GM19328 (cell line): ENCODE data around the gene PALLD.
A peak's percentile ranks its signal among the peaks of the same experiment; 100 is the strongest.

Source experiments
- ATAC-seq: cut with Tn5 transposase; IDR thresholded peaks from one replicate; pipeline ENCODE4 v1.9.1; 2021; ENCODE audit warnings: mild to moderate bottlenecking, moderate library complexity; ENCODE audit not compliant: unreplicated experiment

PALLD gene

DNA sequence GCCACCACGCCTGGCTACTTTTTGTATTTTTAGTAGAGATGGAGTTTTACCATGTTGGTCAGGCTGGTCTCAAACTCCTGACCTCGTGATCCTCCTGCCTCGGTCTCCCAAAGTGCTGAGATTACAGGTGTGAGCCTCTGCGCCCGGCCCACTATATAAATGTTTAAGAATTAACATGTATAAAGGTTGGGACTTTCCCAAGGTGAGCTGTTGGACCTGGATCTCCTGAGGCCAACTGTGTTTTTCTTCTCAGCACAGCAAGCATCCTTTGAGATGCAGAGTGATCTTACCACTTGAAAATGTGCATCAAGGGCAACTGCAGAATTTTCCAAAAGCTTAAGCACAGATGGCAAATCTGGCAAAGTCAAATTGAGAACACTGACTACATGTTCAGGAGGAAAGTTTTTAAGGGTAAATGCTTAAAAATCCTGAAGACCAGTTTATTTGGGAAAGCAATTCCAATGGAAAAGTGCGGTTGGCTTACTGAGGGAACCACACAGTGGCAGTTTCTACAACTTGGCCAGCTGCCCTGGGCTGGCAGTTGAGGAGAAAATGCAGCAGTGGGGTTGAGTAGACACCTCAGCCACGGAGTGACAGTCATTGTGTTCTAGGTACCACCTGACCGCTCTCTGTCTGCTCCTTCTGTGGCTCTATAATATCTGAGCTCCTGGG, 344.3 kb downstream of the PALLD start:
- no peak for ATAC-seq

DNA sequence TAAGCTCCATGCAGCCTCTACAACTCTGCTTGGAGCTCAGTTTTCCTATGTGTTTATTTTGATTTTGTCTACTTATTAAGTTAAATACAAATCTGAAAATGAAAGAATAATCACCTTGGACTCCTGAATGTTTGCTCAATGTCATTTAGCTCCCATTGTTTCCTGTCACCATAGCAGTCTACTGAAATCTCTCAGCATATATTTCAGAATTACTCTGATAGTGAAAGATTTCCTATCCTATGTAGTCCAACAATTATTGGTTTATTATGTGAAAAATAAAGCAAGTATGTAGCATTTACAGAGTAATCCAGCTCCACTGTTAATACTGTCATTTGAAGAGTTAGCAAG, 344.8 kb downstream of the PALLD start:
- no peak for ATAC-seq

DNA sequence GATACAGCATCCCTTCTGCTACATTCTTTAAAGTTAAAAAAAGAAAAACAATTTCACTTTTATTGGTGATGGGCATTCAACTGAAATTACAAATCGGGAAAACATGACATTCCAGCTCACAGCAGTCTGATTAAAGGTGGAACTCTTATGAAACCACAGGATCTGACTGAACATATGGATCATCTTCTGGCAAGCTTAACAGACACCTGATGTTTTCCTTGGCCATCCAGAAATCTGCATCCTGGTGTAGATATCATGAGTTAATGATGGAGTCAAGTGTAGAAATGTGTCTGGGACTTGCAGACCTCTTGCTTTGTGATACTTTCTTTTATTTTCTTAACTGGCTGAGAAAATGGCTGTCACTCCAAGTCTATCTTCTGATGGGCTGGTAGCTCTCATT, 345.3 kb downstream of the PALLD start:
- no peak for ATAC-seq

DNA sequence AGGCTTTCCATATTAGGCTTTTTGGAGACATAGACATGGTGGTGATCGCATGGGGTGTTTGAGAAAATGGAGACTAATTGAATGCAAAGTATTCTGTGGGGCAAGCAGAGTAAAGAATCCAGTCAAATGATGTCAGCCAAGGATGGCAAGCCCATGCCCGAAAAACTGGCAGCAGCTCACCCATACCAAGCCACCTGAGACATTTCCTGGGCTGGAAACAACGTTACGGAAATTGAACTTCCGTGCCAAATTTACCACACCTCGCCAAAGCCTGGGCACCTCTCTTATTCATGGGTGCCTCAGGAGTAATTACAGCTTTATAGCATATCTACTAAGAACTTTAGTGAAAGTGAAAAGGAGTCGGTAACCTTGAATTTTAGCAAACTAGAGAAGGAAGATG, 346.8 kb downstream of the PALLD start:
- no peak for ATAC-seq

DNA sequence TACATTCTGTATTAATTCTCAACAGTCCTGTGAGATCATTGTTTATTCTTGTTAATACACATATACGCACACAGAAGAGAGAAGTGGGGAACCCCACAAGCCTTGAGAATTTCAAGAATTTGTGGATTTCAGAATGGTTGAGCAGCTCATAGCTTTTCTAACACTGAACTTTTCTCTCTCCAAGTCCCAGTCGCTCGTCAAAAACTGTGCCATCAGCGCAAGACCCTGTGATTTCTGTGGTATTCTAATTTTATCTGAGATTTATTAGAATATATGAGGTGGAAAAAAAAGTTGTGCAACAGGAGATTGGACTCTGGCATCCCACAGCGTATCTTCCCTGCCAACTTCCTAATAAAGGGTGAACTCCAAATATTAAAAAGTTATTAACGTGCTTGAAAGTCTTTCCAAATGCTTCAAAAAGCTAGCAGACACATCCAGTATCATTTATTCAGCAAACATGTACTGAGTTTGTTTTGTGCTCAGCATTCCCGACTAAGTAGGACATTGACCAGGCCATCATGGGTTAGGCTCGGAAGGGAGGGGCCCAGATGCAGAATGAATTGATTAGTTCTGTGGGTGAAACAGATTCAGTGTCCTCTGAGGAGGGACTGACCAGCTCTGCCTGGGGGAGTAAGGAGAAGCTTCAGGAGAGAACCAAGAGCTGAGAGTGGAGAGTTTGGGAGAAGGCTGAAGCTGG, 347.6 kb downstream of the PALLD start:
- no peak for ATAC-seq

DNA sequence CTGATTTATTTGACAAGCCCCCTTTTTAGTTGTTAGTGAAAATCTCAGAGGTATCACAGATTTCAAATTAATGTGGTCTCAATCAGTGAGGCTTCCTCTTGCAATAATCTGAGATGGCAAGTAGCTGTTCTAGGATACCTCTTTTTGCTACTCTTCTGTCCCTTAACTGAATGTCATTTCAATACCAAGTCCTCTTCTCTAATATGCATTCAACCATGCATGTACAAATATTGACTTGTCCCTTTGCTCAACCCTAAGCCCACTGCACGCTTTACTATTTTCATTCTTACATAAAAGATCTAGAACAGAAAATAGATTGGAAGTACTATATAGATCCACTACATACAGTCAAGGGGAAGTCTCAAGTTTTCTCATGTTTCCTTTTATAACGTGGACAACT, 349.0 kb downstream of the PALLD start:
- no peak for ATAC-seq

DNA sequence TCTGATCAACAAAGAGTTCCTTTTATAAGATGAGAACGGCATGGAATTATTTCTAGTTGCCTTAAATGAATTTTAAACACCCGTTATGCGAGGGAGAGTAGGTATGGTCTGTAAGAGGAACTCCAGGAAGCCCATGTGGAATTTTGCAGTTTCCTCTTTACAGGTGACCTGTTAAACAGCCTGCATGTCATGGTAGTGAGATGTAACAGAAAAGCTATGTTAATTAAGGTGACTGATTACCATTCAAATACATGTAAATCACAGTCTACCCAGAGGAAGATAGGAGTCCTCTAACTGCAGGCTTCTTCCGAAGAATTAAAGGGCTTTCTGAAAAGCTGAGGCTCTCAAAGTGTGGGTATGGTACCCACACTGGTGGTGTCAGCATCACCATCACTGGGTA, 349.6 kb downstream of the PALLD start:
- no peak for ATAC-seq

DNA sequence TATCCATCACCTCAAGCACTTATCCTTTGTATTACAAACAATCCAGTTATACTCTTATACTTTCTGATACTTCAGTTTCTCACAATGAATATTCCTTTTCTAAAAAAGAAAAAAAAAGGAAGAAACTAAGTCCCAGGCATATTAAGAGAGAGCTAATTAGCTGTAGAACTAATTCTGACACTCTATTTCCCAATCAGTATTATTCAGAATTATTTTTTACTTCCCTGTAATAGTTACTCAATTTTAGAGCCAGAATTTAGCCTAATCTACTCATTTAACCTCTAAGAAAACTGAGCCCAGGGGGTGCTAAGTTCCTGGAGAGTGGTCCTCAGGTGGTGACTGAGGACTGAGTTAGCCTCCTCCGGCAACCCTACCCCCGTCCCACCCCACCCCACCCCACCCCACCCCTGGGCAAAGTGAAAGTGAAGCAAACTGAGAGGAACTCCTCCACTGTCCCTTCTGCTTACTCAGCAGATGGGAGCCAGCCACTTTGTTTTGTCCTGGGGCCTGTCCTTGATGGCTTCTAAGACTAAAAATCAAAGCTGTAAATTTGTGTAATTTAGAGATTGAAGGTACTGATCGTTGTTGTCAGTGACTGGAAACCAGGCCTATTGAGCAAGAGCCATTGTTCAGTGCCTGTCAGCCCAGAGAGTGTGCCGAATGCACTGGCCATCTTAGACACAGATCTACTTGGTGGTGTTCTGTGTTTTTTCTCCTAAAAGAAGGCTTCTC, 351.1 kb downstream of the PALLD start:
- ATAC-seq: no peak

DNA sequence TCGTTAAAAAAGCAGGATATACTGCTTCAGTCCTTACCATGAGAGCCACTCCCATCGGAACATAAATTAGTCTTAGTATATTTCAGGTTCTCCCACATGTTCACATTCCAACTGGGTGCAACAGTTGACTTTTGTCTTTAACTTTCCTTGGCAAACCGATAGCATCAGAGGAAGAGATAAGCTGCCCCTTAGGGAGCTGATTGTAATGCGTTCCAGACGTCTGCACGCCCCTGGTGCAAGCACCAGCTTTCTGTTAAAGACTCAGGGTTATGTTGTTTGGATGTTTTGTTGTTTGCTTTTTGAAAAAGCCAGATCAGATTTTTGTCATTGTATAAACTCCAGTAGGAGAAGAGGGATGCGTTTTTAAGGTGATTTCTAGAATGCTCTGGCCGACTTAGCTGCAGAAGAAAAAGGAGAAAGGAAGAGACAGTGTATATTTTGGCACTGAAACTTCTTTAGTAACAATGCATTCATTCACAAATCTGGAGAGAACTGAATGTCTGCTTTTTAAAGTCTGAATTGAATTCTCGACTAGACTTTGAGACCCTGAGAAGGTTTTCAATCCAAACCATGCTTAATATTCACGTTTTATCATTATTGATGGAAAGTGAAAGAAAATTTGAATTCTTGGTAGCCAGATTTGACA, 352.3 kb downstream of the PALLD start:
- no peak for ATAC-seq

DNA sequence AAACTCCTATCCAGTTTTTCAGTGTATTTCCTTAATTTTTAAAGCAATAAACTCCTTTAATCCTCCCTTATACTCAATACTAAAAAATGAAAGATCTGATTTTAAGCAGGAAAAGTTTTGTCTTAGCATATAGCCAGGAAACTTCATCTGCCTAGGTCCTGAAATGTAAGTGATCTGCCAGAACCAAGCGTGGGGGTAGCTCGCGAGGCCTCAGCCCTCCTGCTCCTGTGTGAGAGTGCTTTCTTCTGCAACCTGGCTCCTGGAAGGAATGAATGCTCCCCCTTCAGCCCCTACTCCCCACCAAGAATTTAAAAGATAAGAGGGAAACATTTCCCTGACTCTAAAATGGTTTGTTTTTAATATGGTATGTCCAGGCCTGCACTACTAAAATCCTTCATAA, 353.1 kb downstream of the PALLD start:
- no peak for ATAC-seq

DNA sequence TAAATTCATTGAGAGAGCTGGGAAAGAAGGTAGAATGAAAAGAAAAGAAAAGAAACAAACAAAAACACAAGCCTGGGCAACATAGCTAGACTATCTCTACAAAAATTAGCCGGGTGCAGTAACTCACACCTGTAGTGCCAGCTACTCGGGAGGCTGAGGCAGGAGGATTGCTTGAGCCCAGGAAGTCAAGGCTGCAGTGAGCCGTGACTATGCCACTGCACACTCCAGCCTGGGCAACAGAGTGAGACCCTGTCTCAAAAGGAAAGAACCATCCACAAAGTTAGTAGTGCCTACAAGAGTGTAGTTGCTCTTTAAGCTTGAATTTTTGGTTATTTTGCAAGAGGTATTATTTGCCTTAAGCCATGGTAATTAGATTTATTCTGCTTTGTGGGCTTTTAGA, 355.5 kb downstream of the PALLD start:
- no peak for ATAC-seq

DNA sequence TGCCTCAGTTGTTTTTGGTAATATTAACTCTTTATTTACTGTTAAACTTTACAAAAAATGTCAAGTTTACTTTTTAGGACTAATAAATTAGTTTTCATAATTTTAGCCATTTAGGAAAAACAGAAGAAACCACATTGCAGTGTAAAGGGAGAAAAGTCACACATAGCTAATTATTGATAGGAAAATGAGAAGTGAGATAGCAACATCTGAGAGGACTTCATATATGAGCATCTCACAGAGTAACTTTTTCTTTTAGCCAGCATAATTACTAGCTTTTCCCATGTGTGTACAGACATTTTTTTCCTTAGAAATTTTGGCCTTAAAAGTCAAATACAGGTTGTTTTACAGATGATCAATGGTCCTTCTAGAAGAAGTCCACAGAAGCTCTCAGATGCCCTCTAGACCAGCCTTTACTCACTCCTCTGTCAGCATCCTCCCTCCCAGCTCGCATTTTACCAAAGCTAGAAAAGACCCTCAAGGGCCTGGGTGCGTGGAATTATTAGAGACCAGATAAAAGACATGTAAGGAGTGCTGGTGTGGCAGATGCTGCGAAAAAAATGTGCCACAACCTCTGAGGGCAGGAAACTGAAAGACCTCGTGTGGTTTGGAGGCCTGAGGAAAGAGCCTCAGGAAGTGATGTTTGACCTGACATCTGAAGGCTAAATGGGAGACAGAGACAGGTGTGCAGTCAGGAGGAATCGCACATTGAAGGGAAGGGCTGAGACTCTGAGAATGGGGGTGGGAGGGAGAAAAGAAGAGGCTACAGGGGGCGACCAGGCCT, 356.3 kb downstream of the PALLD start:
- ATAC-seq: peak; percentile 47

DNA sequence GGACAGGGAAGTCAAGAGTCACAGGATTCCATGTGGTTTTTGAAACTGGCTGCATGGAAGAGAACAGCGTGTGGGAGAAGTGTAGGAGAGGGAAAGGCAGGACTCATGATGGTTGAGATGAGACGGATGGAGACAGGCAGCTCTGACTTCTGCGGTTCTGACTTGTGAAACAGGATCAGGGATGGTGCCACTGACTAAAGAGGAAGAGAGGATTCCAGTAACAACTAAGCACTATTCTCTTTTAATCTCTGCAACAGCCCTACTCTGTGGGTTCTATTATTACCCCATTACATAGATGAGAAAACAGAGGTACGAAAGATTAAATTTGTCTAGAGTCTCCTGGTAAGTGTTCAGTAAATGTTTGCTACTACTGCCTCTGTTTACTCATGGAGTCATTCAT, 356.9 kb downstream of the PALLD start:
- no peak for ATAC-seq

DNA sequence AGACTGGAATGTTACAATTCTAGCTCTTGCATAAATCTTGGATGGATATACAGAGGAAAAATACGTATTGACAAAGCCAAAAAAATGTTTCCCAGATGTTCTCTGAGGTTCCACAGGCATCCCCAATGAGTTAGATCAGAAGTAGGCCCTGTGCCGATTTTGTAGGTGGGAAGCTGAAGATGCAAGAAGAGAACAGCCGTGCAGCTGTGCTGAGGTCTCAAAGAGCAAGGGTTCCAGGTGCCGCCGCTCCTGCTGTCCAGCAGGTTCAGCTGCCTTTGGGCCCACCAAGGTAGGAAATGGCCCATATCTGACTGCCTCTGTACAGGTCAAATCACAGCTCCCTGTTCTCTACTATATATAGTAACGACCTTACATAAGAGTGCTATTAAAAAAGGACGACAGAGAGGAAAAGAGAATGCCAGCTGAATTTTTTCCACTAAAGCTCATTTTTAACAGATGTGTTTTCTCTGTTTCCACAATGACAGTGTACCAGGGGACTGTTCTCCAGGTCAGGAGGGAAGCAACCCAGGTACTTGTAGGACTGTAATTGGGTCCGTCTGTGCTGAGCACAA, 357.6 kb downstream of the PALLD start:
- no peak for ATAC-seq

DNA sequence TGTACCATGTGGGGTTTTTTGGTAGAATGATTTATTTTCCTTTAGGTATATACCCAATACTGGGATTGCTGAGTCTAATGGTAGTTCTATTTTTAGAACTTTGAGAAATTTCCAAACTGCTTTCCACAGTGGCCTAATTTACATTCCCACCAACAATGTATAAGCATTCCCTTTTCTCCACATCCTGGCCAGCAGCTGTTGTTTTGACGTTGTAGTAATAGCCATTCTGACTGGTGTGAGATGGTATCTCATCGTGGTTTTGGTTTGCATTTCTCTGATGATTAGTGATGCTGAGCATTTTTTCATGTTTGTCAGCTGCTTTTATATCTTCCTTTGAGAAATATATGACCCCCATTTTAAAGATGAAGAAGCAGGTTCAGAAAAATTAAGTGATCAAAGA, 359.5 kb downstream of the PALLD start:
- no peak for ATAC-seq

DNA sequence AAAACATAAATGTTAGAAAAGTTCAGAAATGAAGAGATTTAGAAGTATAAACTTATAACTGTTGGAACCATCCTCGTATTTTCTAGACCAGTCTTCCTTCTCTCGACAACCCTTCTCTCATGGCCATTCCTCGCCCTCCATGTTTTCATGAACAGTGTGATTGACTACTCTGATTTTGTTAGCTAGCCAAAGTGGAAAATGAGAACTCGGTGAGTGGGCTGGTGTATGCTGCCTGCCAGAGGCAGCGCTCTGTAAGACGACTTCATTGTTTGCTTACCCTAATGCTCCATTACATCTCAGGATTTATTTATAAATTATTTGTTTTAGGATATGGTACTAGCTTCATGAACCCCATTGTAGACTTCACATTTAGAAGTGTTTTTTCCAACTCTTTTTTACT, 360.2 kb downstream of the PALLD start:
- ATAC-seq: no peak

DNA sequence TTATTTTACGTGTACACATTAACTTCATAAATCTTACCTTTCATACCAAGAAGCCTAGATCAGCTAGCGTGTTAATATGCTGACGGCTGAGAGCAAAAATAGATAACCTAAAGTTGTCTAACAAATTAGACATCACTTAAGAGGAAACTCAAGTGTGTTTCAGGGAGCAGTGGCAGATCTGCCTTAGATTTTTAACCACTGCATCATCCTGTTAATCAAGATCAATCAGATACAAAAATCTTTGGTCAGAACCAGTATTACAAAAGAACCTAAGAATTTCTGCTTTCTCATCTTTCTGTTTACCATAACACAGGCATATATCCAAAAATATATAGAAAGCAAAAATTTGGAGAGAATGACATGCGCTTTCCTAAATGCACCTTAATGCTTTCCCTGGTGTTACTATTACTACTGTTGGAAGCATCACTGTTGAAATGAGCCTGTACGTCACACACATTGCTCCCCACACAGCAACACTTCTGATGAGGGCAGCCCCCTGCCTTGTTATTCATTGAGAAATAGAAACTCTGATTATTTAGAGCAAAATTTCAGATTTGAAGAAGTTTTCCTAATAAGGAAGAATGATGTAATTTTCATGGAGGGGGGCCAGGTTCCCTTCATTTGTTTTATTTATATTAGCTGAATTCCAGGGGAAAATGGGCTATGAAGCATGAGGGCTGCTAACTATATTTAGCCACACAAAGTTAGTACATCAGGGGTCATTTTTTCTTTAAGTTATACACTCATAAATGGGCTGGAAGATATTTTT, 360.9 kb downstream of the PALLD start:
- ATAC-seq: no peak

DNA sequence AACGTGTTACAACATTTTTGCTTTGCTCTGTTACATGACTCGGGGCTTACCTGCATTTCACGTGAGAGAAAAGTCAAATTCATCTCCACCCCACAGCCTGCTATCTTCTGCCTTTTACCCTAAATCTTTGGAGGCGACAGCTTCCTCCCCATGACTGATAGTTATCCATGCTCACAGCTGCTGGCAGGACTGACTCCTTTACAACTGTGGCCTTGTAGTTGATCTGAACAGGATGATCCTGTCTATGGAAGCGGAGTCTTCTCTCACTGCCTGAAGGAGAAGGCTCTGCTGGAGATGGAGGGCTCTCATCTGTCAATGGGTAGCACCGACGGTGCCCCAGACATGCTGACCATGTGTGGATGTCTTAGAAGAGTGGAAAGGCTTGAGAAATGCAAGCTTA, 362.2 kb downstream of the PALLD start:
- ATAC-seq: no peak

DNA sequence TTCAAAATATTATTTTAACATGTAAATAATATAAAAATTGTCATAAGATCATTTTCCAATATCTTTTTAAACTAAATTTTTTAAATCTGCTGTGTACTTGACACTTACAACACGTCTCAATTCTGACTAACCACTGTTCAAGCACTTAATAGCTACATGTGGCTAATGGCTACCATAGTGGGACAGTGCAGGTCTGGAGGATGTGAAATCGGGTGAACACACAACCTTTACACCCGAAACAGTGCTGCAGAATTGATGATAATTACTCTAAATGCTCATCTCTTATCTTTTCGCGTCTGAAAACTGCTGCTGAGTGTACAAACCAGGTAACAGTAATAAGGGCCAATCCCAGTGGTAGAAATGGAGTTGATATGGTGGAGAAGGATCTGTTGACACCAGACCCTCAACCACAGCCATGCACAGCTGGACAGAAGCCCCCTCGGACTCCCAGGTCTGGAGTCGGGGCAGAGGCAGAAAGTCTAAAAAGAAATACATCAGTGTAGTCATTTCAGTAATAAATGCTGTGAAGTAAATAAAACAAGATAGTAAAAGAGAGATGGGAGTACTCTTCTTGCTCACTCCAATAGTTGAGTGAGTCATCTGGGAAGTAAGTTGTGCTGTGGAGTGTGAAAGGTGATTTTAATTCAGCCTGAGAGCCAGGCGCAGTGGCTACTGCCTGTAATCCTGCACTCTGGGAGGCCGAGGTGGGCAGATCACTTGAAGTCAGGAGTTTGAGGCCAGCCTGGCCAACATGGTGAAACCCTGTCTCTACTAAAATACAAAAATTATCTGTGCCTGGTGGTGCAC, 363.2 kb downstream of the PALLD start:
- ATAC-seq: peak; percentile 85
